ENCODE results near the gene ZBTB16.

ZBTB16 gene

DNA sequence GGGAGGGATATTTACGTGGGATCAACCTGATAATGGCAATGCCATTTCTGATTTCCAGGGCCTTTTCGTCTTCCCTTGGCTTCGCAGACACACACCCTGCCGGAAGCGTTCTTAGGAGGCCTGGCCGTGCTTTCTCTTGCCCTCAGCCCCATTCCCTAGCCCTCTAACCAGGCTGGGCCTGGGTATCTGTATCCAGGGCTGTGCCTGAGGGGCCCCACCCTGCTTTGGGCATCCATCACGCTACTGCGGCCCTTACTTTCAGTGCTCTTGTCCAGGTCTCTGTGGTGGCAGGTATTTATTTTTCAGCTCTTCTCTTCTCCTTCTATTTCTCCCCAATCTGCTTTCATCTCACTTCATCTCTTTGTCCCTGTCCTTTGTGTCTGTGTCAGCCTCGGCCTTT, 105.0 kb downstream of the ZBTB16 start:
- no peak for DNase-seq (ENCODE audit: low read depth in 2 of 3, low spot score in 2 of 3)

GRCh38 chr11:114165326-114166230, 106.1 kb downstream of the ZBTB16 start:
- no peak for DNase-seq (ENCODE audit: low read depth in 2 of 3, low spot score in 2 of 3)

DNA sequence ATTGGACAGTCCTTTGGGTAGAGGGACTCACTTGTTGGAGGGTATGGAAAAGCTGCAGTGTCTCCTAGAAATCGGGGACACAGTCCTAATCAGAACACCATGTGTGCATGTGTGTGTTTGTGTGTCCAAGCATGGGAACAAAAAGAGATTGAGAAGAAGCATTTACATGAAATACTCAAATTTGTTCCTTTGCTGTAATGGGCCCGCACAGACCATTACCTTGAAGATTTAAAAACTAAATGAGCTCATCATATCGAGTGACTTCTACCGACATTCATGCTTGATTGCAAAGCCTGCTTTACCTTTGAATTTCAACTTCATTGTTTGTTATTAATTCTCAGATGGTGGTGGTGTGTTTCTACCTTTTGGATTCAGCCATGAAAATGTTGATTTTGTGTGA, 106.9 kb downstream of the ZBTB16 start:
- no peak for DNase-seq (ENCODE audit: low read depth in 2 of 3, low spot score in 2 of 3)

GRCh38 chr11:114166897-114167323, 107.4 kb downstream of the ZBTB16 start:
- no peak for DNase-seq (ENCODE audit: low read depth in 2 of 3, low spot score in 2 of 3)

GRCh38 chr11:114167355-114167754, 107.8 kb downstream of the ZBTB16 start:
- no peak for DNase-seq (ENCODE audit: low read depth in 2 of 3, low spot score in 2 of 3)

DNA sequence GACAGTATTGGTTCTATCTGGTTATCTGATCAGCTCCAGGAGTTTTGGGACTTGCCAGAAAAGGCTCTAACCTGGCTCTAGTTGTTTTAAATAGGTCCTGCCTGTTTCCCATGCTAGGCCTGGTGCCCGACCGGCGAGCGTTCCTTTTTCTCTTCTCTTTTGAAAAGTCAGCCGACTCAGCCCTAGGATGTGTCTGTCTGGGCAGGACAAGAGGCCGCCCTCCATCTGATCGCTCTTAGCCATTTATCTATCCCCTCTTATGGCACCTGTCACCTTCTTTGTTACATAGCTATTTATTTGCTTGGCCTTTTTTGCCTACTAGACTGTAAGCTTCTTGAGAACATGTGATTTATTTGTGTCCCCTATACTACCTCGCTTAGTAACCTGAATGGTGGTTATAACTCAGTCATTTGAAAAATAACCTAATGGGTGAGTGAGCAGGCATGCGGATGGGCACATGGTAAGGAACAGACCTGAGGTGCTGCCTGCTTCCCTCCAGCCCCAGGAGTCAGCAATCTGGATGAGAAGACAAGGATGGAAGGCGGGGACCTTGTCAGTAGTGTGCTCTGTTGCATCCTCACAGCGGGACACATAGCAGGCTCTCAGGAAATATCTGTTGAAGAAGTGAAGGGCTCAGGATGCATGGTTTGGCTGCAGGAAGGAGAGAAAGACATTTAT, 108.4 kb downstream of the ZBTB16 start:
- DNase-seq (ENCODE audit: low read depth in 2 of 3, low spot score in 2 of 3), result no peak

GRCh38 chr11:114168691-114169090, 109.2 kb downstream of the ZBTB16 start:
- DNase-seq (ENCODE audit: low read depth in 2 of 3, low spot score in 2 of 3), result no peak

DNA sequence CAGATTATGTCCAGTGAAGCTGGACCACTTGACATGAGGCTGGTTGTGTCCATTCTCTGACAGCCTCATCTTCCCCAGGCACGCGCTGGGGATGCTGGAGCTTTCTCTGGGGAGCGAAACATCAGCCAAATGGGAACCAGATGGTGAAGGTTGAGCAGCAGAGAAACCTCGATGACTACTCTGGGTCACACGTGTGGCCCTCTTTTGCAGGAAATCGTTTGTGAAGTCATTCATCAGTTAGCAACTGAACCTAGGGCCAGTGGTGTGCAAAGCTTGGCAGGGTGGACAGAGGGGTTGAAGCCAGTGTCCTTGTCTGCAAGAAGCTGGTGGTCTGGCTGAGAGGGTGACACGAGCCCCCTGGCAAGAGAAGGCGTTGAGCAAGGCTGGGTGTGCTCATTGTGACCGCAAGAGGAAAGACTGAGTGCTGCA, 109.8 kb downstream of the ZBTB16 start:
- DNase-seq (ENCODE audit: low read depth in 2 of 3, low spot score in 2 of 3), result no peak

DNA sequence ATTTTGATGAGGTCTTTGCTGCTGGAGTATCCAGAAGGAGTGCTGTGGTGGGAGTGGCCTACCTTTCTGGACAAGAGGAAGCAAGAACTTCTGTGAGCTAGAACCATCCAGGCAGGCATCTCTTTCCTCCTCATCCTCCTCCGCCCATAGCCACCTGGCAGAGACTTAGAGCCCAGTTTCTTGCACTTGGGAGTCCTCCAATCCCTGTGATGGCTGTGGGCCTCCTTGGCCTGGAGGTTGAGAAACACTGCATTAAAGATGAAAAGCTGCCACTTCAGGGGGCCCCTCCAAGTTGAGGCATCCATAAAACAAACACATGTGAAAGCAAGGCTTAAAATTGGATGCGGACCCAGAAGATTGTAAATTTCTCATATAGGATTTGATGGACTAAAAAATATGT, 110.3 kb downstream of the ZBTB16 start:
- DNase-seq (ENCODE audit: low read depth in 2 of 3, low spot score in 2 of 3), result no peak

DNA sequence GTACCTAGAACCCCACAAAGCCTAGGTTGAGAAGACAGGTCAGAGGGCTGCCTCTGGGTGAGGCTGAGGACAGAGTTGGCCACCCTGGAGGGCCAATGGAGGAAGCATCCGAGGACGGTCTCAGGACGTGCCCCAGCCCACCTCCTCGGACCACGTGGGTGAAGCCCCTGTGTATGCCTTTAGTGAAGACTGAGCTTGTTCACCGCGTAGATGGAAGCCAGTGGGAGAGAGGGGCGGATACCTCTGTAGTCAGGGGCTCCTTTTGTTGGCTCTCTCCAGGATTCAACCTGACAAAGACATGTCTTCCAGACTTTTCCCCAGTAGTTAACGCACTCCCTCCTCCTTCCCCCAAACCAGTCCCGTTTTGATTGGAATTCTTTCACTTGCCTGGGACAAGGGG, 110.7 kb downstream of the ZBTB16 start:
- no peak for DNase-seq (ENCODE audit: low read depth in 2 of 3, low spot score in 2 of 3)

- no peak for DNase-seq (ENCODE audit: low read depth in 2 of 3, low spot score in 2 of 3)
Measured at GRCh38 chr11:114171257-114172054, 111.9 kb downstream of the ZBTB16 start.

DNA sequence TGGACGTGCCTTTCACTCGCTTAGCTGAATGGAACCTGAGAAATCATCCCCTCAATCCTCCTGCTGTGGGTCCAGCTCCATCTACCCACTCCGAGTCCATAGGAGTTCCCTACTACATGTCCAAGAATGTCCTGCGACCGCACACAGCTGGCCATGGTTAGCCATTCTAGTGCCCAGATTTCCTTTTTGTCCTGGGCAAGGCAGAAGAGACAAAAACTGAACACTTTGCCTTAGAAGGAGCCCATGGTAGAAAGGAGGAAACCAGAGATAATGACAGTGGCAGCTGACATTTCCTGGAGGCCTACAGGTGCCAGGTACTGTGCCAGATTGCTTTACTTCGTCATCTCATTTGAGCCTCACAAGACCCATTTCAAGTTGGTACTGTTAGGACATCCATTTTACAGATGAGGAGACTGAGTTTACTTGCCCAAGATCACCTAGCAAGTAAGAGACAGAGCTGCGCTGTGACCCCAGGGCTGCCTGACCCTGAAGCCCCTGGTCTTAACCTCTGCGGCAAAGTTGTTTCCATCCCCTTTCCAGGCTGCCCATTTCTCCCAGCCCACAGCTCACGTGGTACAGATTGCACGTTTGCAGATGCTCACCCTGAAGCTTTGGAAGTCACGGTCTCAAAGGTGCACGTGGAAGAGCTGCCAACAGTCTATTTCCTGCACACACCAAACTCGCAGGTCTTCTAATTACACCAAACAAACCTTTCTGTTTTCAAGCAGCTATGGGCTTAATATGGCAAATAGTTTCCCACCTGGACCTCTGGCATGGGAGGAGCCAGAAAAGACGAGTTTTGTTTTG, 112.7 kb downstream of the ZBTB16 start:
- no peak for DNase-seq (ENCODE audit: low read depth in 2 of 3, low spot score in 2 of 3)

GRCh38 chr11:114172871-114173444, 113.4 kb downstream of the ZBTB16 start:
- no peak for DNase-seq (ENCODE audit: low read depth in 2 of 3, low spot score in 2 of 3)

DNA sequence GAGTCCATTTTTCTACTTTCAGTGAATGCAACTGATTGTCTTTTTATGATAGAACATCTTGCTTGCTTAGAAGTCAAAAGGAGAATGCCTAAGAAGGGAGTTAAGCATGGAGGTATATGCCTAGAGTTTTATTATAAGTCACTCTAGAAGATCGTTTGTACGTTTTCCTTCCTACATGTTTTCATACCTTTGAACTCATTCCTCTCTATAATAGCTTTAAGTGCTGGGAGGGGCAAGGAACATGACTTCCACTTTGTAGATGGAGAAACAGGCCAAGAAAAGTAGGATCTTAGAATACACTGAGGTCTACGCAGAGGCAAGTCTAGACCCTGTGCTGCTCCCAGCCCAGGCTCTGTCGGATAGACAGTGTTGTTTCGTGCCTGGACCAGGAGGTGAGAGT, 114.3 kb downstream of the ZBTB16 start:
- DNase-seq (ENCODE audit: low read depth in 2 of 3, low spot score in 2 of 3), result no peak

DNA sequence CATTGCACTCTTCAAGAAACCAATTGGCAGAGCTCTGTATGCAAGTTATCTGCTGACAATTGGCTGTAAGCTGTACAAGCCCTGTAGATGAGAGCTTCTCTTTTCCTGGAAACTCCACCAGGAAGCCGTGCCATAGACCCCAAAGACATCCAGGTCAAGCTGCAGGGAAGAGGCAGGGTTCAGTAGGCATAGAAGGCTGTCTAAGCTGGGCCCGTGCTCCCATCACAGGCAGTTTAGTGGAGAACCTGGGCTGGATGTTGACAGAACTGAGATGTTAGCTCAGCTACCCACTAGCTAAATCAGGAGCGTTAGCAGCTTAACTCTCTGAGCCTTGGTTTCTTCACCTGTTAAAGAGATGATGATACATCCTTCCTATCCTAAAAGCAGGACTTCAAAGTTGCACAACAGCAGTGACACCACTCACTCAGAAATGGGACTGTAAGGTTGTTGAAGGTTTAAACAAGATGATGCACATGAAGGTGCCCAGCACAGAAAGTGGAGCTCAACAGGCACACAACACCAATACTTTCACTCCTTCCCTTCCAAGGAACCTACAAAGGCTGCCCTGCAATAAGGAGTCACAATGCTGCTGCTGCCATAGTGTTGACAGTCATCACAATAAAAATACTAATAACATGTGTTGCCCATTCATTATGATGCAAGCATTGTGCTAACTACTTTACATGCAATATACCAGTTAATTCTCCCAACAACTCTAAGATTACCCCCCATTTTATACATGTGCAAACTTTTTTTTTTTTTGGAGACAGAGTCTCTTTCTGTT, 115.4 kb downstream of the ZBTB16 start:
- no peak for DNase-seq (ENCODE audit: low read depth in 2 of 3, low spot score in 2 of 3)

DNA sequence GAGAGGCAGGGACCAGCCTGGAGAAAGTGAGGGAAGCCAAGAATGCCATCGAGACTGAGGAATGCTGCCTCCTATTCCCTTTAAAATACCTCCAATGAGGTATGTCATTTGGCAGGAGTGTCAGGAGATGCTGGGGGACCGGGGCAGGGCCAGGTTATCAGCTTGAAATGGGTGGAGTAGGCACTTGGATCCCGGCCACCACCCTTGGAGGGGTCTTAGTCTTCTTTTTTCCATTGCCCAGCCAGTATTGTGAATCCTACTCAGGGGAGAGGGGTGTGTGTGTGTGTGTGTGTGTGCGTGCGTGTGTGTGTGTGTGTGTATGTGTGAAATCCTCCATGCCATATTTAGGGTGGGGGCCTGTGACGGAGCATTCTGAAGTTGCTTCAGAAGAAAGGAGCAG, 116.2 kb downstream of the ZBTB16 start:
- DNase-seq (ENCODE audit: low read depth in 2 of 3, low spot score in 2 of 3), result no peak

DNA sequence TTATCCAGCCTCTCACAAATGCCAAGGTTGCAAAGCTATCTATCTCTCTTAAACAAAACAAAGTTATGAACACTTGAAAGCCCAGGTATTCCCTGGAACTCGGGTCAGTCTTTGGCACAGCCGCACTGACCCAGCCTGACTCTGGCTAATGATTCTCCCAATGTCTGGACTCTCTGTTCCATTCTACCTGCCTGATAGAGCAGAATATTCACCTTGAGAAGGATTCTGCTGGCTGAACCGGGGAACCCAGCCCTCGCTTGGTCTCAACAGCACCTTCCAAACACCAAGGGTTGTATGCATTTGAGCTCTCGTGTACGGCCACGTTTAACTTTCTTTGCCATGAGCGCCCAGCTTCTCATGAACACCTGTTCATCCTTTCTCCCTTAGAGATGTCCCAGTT, 116.8 kb downstream of the ZBTB16 start:
- DNase-seq (ENCODE audit: low read depth in 2 of 3, low spot score in 2 of 3), result no peak

DNA sequence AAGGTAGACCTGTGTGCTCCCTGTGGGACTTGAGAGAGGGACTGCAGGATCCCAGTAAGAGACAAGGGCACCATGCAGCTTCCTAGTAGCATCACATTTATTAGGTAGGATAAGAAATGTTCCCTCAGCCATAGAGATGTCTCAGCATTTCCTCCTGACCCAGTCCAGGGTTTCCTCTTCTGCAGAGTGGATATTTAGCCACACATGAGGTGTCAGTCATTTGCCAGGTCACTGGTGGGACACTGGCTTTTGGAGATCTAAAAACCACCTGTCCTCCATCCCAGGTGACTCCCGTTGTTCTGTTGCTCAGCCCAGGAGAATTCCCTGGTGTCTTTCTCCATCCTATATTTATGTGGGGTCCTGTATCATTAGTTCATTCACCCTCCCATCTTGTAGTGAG, 119.1 kb downstream of the ZBTB16 start:
- DNase-seq (ENCODE audit: low read depth in 2 of 3, low spot score in 2 of 3), result no peak

- DNase-seq (ENCODE audit: low read depth in 2 of 3, low spot score in 2 of 3), result no peak
Measured at GRCh38 chr11:114179234-114179941, 119.9 kb downstream of the ZBTB16 start.
